Inflammatory macrophage (primary cell): Measurements from ENCODE around the gene KIF5B.
"Not testable (repeated sequence)": the region's sequence is repeated elsewhere in the genome, so short reads cannot be mapped to it uniquely, and the experiment has no call there.

Experiments used
- DNase-seq, 2 donors: peaks; one replicate each; pipeline ENCODE4 v3.0.0-alpha.2; 2020 to 2022
- total RNA-seq, 18 experiments: gene quantifications; one replicate each; lab custom pipeline; 2026; ENCODE audit warnings: mixed read lengths in 6 of 18, inconsistent platforms in 2 of 18; lab: John Stamatoyannopoulos, UW

Gene KIF5B
- 286 to 525 (median 398) reads per million in 18 experiments for total RNA-seq

DNA sequence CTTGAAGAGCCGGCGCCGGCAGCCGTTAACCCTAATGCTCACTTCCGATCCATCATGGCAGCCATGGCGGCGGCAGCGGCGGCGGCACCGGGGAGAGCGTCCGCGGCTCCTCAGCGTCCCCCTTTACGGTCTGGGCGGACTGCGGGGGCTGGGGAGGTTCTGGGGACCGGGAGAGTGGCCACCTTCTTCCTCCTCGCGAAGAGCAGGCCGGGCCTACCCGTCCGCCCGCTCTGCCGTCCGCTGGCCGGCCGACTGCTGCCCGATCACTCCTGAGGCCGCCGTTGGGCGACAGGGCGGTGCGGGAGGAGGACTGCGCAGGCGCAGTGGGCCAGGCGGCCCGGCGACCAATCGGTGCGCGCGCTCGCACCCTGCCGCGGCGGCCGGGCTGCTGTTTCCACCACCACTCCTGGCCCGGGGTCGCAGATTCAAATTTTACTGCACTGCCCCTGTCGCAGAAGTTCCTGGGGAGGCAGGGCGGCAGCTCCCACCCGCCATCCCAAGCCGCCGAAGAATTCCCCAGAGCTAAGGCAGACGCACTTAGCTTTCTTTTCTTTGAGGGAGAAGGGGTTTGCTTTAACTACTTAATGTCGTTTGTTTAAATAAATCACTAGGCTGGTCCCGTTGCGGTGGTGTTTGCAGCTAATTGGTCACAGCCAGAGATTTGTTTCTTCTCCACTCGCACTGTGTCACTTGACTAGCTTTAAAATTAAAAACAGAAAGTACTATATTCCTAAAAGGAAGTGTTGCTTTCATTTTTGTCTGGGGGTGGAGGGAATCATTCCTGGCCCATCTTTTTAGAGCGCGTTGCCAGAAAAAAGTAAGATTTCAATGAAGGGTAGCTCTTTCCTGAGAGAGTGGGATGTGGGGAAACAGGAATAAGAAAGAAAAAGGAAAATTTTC lies at the start of gene KIF5B:
KIF5B (minus strand) TSS at position 290 of the 900 bp plus-strand sequence. CDS start 452 bp downstream, outside the sequence.
- DNase-seq: peak; percentile 83 to 91

DNA sequence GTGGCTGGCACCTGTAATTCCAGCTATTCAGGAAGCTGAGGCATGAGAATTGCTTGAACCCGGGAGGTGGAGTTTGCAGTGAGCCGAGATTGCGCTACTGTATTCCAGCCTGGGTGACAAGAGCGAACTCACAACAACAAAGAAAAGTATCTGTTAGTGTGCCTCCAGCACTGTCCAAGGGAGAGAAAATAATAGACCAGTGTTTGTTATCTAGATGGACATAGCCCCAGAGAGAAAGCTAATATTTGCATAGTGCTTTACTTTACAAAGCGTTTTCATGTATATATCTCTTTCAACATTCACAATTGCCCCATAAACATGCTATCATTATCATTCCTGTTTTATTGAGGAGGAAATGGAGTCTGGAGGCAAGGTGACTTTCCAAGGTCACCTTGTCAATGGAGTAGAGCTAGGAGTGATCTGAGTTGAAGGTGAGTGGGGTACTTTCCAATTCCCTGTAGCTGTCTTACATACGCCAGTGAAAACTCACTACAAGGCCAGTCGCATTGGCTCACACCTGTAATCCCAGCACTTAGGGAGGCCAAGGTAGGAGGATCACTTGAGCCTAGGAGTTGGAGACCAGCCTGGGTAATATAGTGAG lies 49.7 kb upstream of the KIF5B start:
- no peak for DNase-seq

DNA sequence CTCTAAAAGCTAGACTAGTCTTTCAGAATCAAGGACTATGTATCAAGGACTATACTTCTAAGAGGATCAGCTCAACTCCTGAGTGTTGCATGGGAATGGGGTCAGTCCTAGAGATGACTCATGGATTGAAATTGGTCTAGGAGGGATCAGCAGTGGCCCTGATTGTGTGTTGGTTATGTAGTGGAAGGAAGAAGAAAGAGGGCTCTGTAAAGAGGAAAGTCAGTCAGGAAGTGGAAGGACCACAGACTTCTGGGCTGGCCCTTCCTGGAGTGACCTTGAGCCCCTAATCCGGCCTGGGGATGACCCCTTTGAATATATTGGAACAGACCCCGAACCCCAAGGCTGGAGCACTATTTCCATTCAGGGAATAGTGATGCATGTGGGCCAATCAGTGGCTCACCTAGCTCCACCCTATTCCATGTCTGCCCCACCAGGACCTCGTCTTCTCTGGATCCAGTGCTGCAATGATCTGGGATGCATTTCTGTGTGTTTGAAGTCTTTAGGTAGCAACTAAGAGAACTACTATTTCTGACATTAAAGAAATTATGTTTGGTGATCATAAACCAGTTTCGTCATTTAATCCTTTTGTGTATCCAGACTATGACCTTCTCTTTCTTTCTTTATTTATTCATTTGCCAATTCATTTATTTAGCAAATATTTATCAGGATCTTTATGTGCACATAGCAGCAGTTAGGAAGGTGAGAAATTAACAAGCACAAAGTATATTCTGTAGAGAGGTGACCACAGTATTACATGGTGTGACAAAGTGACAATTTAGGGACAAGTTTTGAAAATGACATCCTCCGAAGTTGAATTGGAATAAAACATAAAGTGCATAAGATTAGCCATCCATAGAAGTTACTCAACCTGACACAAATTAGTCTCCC lies 48.6 kb upstream of the KIF5B start:
- no peak for DNase-seq

DNA sequence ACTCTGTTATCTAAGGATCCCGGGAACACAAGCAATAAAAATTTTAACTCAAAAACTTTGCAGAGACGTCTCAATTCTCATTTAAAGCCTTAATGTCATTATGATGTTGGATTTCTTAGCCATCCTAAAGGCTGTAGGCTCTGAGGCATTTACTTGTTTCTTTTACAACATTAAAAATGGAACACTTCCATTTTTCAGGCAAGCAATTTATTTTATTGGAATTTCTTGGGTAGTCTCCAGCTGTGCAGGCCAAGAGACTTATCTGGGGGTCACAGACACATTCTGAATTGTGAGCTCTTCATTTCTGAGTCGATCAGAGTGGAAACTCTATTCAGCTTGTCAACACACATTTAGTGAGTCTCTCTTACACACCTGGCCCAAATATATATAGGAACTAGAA lies 48.0 kb upstream of the KIF5B start:
- DNase-seq: no peak

DNA sequence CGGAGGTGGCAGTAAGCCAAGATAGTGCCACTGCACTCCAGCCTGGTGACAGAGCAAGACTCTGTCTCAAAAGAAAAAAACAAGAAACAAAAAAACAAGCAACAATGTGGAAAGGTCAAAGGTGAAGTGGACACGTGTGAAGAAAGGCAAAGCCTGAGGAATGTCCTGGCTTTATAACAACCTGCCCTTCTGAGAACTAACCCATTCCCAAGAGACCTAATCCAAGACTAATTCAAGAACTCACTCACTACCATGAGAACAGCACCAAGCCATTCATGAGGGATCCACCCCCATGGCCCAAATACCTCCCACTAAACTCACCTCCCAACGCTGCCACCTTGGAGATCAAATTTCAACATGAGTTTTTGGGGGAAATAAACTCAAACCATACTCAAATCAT lies 47.5 kb upstream of the KIF5B start:
- DNase-seq: no peak

DNA sequence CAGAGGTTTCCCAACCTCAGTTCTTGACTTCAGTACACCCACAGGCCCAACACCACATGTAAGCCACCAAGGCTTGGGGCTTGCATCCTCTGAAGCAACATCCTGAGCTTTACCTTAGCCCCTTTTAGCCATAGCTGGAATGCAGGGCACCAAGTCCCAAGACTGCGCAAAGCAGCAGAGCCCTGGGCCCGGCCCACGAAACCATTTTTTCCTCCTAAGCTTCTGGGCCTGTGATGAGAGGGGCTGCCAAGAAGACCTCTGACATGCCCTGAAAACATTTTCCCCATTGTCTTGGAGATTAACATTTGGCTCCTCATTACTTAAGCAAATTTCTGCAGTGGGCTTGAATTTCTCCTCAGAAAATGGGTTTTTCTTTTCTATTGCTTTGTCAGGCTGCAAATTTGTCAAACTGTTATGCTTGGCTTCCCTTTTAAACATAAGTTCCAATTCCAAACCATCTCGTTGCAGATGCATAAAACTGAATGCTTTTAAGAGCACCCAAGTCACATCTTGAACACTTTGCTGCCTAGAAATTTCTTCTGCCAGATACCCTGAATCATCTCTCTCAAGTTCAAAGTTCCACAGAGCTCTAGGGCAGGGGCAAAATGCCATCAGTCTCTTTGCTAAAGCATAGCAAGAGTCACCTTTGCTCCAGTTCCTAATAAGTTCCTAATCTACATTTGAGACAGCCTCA lies 42.5 kb upstream of the KIF5B start:
- DNase-seq: not testable (repeated sequence)

DNA sequence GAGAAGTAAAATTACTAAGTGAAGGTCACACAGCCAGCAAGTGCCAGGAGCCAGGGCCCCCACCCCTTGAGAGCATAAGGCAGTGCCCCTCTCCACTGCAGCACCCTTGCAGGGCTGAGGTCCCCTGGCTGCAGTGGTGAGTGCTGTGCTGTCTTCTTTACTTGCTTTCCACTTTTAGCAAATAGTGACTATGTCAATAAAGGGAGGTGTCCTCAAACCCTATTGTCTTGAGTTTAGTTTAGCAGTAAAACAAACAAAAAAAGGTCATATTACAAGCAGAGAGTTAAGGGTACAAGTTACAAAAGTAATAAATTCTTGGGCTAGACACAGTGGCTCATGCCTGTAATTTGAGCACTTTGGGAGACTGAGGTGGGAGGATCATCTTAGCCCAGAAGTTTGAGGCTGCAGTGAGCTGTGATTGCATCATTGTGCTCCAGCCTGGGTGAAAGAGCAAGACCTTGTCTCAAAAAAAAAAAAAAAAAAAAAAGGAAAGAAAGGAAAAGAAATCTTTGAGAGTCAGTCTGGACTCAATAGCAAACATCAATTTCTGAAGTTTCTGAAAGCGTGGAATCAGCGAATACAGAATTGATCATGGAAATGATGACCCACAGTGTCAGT lies 39.0 kb upstream of the KIF5B start:
- DNase-seq: no peak

DNA sequence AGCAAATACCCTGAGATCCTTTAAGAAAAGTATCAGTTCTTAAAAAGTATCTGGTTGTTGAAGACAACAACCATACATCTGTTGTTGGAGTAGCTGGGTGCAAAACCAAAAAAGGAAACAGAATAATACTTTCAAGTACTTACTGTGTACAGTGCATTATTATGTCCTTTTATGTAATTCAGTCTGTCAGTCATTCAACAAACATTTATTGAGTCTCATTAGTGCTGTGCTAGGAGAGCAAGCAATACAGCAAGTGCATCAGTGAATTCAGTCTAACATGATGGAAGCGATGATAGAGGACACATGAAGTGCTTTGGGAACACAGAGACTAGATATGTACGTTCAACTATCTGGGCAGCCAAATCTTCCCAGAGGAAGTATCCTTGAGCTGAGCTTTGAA lies 37.4 kb upstream of the KIF5B start:
- no peak for DNase-seq

DNA sequence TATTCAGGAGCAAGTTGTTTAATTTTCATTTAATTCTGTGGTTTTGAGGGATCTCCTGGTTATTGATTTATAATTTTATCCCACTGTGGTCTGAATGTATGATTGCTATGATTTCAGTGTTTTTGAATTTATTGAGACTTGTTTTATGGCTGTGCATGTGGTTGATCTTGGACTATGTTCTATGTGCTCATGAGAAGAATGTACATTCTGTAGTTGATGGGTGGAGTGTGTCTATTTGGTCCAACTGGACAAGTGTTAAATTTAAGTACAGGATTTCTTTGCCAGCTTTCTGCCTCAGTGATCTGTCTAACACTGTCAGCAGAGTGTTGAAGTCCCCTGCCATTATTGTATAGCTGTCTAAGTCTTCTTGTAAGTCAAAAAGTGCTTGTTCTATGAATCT lies 34.8 kb upstream of the KIF5B start:
- DNase-seq: no peak

DNA sequence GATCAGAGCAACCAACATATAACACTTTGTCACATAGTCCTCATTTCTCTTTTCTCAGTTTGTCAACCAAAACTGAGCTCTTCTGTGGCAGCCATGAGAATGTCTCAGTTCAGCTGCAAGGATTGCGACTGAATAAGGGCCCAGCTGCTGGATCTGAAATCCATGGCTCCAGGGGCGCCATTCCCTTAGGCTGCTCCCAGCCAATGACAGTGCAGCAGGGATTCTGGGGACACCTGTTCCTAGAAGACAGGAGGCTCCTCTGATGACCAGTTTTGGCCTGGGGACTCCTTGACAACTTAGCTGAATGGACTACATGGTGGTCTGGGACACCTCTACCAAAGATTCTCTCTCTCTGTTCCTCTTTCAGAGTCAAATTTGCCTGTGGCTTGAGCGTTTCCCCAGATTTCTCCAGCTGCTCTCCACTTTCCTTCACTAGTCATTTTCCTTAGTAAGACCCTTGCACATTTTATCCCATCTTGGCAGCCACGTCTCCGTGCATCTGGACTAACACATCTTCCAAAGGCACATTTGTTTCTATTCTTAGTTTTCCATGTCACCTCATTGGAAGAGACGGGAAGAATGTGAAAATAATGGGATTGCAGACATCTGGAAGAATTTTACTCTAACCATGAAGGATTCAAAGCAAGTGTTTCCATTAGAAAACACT lies 28.1 kb upstream of the KIF5B start:
- DNase-seq: no peak

DNA sequence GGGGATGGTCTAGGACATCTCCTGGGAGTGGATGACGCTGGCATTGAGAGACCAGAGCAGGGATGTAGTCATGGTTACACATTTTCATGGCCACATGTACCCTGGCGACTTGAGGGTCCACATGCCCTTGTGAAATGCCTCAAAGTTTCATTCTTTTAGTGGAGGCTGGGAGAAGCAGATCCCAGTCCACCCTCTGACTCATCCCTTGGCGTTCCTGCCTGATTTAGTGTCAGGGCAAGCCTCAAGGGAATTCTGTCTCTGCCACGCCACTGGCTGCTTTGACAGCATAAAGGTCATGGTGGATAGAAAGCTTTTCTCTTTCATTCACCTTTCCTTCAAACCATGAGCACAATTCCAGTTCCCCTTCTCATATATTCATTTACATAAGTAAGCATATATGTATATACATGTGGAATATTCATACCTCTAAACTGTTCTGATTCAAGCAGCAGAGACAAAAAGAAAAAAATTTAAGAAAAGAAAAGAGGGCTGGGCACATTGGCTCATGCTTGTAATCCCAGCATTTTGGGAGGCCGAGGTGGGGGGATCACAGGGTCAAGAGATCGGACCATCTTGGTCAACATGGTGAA lies 21.8 kb upstream of the KIF5B start:
- DNase-seq: no peak

DNA sequence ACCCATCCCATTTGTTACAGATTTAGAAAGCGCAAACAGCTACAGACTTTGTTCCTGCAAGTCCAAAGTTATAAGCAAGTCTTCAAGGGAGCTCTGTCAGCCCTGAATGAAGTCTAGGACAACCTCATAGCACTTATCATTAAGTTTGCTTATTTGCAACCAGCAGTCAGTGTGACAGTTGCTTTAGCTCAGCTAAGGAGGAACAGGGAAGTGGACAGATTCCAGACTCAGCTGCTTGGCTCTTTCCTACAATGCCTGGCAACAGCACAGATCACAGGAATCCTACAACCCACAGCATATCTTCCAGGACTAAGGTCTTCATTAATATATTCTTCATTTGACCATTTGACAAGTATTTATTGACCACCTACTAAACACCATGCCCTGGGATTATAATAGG lies 17.4 kb upstream of the KIF5B start:
- DNase-seq: peak in 1 of 2 donors; percentile 6

DNA sequence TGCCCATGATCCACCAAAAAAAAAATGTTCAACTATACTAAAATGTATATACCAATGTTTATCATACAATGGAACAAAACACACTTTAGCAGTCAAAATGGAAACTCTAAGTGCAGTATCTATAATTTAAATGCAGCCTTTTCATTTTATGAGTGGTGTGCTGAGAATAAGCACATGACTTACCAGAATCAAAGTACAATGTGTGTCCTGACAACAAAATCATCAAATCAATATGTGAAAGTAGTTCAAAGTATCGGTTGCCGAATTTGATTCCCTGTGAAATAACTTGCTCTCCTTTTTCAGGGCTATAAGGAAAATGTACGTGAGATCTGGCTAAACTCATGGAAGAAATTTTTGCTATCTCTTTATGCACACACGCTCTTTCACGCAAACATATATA lies 16.9 kb upstream of the KIF5B start:
- DNase-seq: no peak

DNA sequence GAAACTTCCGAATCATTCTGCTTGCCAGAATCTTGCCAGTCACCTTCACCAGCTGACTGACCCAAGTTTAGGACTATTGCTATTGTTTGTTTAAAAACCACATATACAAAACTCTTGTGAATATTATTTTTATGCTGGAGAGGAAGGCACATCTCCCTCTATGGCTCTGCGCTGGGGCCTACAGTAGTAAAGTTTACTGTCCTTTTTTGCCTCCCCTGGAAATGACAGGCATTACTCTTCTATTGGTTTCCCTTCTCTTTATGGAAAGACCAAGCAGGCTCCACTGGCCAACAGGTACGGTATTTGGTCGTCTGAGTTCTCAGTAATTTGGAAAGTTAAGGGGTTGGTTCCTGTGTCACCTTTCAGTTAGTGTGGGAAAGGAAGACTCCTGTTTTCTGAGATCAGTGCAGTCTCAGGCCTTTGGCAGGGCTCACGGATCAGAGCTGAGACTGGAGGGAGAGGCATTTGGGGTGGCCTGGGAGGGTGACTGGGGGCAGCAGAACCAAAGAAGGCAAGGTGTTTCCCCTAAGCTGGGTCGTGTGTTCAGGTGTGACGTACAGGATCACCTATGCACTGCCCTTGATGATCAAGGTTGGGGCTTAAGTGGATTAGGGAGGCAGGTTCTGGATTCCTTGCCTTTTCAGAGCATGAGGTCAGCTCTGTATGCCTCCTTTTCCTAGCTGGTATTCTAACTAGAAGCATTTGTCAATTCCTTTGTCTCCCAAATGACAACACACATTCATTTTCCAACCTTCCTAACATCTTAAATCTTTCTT lies 16.0 kb upstream of the KIF5B start:
- no peak for DNase-seq

DNA sequence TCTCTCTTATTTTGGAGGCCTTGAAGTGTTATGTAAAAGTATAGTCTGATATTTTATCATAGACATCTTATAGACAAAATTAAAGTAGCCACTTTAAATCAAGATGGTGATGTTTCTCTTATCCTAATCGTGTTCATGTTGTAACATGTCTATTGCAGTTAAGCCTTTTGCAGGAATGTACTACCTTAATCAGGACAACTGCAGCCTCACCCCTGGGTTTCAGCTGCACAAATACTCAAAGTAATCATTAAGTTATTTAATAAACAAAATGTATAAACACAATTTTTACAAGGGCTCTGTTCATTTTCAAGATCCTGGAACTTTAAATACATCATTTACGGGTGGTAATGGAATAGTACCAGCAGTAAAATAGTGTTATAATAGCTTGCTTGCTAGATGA lies 14.4 kb upstream of the KIF5B start:
- DNase-seq: no peak

DNA sequence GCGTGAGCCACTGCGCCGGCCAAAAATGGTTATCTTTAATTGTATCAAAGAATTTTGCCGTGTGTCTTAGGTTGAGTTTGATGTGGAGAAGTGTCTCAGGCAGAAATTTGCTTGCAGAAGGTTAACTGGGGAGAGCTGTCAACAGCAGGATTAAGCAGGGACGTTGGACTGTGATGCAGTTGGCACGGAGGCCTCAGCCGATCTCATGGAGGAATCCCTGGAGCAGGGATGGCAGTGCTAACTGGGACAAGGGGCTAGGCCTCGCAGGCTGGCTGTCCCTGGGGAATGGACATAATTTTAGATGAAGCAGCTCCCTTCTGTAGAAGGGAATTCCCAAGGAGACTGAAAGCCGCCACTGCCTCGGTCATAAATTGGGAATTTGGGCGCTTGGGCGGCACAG lies 12.3 kb upstream of the KIF5B start:
- DNase-seq: no peak

DNA sequence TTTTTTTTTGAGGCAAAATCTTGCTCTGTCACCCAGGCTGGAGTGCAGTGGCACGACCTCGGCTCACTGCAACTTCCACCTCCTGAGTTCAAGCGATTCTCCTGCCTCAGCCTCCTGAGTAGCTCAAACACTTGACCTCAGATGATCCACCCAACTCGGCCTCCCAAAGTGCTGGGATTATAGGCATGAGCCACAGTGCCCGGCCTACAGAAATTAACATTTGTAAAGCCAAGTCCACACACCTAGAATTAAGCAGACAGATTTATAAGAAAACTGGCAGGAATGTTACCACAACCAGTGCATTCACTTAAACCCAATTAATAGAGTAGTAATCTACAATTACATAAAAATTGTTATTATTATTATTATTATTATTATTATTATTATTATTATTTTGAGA lies 11.7 kb upstream of the KIF5B start:
- DNase-seq: not testable (repeated sequence)

DNA sequence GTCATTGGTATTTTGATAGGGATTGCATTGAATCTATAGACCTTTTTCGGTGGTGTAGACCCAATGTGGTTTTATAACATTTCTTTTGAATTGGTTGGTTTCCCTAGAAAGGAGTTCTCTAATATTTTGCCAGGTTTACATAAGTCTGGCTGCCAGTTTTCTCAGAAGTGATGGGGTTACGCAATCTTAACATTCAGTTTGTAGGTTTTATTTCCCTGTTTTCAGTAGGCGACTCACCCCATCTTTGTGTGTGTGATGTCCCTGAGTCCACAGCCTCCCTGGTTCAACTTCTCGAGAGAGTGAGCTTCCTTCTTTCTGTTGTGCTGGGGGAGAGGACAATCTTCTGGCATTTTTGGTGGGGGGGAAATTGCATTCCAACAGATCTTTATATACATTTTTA lies 9.6 kb upstream of the KIF5B start:
- DNase-seq: peak; percentile 82 to 92

DNA sequence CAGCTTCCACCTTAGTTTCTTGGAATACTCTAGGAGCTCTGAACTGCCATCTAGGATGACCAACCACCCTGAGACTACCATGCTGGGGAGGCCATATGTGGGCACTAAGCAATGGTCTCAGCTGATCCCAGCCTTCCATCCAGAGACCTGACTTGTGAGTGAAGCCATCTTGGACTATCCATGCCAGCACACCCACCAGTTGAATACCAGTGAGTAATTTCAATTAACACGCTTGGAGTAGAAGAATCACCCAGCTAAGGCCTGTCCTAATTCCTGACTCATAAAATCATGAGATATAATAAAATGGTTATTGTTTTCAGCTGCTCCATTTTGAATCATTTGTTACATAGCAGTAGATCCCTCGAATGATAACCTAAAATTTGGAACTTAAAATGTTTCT lies 5.2 kb upstream of the KIF5B start:
- no peak for DNase-seq

DNA sequence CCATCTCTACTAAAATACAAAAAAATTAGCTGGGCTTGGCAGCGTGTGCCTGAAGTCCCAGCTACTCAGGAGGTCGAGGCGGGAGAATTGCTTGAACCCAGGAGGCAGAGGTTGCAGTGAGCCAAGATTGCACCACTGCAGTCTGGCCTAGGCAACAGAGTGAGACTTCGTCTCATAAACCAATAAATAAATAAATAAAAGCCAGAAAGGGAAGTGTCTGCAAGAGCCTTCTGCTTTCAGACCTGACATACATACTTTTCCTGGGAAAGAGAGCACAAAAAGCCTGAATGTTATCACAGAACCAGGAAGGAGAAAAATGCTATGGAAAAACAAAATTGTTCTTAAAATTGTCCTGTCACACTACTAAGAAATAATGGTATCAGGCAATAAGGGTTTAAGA lies 4.1 kb upstream of the KIF5B start:
- DNase-seq: peak; percentile 39 to 64
